GM23338 (cell line): Measurements from ENCODE around the gene SEPTIN3. TPM values are rescaled to one million over a fixed set of nuclear protein-coding genes. Genes with fewer than 3 reads are reported as not detected.

Experiments used
- ATAC-seq: fragments of 200-7000 bp; cut with Tn5 transposase; 3 replicates; pipeline ENCODE4 v1.9.1; 2020
- DNase-seq: peaks from one replicate; pipeline ENCODE4 v3.0.0-alpha.2; 2015; ENCODE audit warnings: low spot score
- H2AFZ ChIP-seq: fragments of 200-600 bp; sonication (generic); 2 replicates; pipeline ENCODE4 v1.8.0; 2016; ENCODE audit warnings: antibody characterized with exemption, mild to moderate bottlenecking, moderate library complexity
- H3F3A ChIP-seq: fragments of 200-600 bp; sonication (generic); replicated peaks from 2 replicates; pipeline ENCODE4 v1.8.0; 2017; ENCODE audit warnings: antibody characterized with exemption, mixed run types, low read depth
- H3K27ac ChIP-seq: fragments of 200-600 bp; sonication (generic); 2 replicates; pipeline ENCODE4 v1.6.1; 2016; ENCODE audit warnings: low read depth
- H3K27me3 ChIP-seq: fragments of 200-600 bp; sonication (generic); 2 replicates; pipeline ENCODE4 v1.8.0; 2016; ENCODE audit warnings: mild to moderate bottlenecking, mixed run types, moderate library complexity; ENCODE audit not compliant: insufficient read depth
- H3K36me3 ChIP-seq: fragments of 200-600 bp; sonication (generic); 2 replicates; pipeline ENCODE4 v1.8.0; 2016; ENCODE audit warnings: mild to moderate bottlenecking; ENCODE audit not compliant: insufficient read depth
- H3K4me1 ChIP-seq: fragments of 200-600 bp; sonication (generic); 2 replicates; pipeline ENCODE4 v1.8.0; 2016; ENCODE audit warnings: mild to moderate bottlenecking, moderate library complexity; ENCODE audit not compliant: insufficient read depth
- H3K4me2 ChIP-seq: fragments of 200-600 bp; sonication (generic); 2 replicates; pipeline ENCODE4 v1.7.1; 2017; ENCODE audit warnings: mixed run types
- H3K4me3 ChIP-seq: fragments of 200-600 bp; sonication (generic); 2 replicates; pipeline ENCODE4 v1.6.1; 2016; ENCODE audit warnings: mixed run types
- H3K79me2 ChIP-seq: fragments of 200-600 bp; sonication (generic); replicated peaks from 2 replicates; pipeline ENCODE4 v1.8.0; 2017; ENCODE audit warnings: mild to moderate bottlenecking; ENCODE audit not compliant: insufficient read depth
- H3K9me2 ChIP-seq: fragments of 200-600 bp; sonication (generic); 2 replicates; pipeline ENCODE4 v1.8.0; 2017; ENCODE audit not compliant: insufficient read depth
- H4K20me1 ChIP-seq: fragments of 200-600 bp; sonication (generic); replicated peaks from 2 replicates; pipeline ENCODE4 v1.8.0; 2017; ENCODE audit warnings: mild to moderate bottlenecking; ENCODE audit not compliant: insufficient read depth
- H3K27ac Mint-ChIP-seq: 2 replicates; pipeline ENCODE4 v1.8.0; 2020; ENCODE audit warnings: inconsistent platforms, mild to moderate bottlenecking, moderate library complexity, mixed read lengths
- H3K27me3 Mint-ChIP-seq: 3 replicates; pipeline ENCODE4 v1.8.0; 2022; ENCODE audit warnings: low read depth, mild to moderate bottlenecking, moderate library complexity, mixed read lengths, inconsistent platforms; ENCODE audit not compliant: insufficient read depth, poor library complexity
- H3K36me3 Mint-ChIP-seq: 3 replicates; pipeline ENCODE4 v1.8.0; 2021; ENCODE audit warnings: low read depth, mild to moderate bottlenecking, inconsistent platforms, moderate library complexity, mixed read lengths
- H3K4me1 Mint-ChIP-seq: 3 replicates; pipeline ENCODE4 v1.8.0; 2020; ENCODE audit warnings: mild to moderate bottlenecking, inconsistent platforms, mixed read lengths
- H3K4me3 Mint-ChIP-seq: 3 replicates; pipeline ENCODE4 v1.8.0; 2021; ENCODE audit warnings: moderate library complexity, mild to moderate bottlenecking, inconsistent platforms, mixed read lengths
- H3K9me3 Mint-ChIP-seq: 3 replicates; pipeline ENCODE4 v1.8.0; 2020; ENCODE audit warnings: moderate library complexity, mild to moderate bottlenecking, inconsistent platforms, mixed read lengths
- ETS1 ChIP-seq: IDR thresholded peaks from 2 replicates; pipeline ENCODE4 v1.6.1; 2016; ENCODE audit warnings: antibody characterized with exemption
- EZH2 ChIP-seq: fragments of 200-600 bp; sonication (generic); IDR thresholded peaks from one replicate; pipeline ENCODE4 v1.8.0; 2017; ENCODE audit warnings: antibody characterized with exemption, mild to moderate bottlenecking, low read depth; ENCODE audit not compliant: unreplicated experiment
- STAT1 ChIP-seq: IDR thresholded peaks from one replicate; pipeline ENCODE4 v1.6.1; 2016; ENCODE audit warnings: antibody characterized with exemption; ENCODE audit not compliant: unreplicated experiment
- ZNF114 ChIP-seq: fragments of 250-450 bp; sonication (Bioruptor Pico); IDR thresholded peaks from 2 replicates; pipeline ENCODE4 v1.5.0; 2020; ENCODE audit warnings: mild to moderate bottlenecking, moderate library complexity
- ZNF331 ChIP-seq: fragments of 250-450 bp; sonication (Bioruptor Pico); IDR thresholded peaks from 2 replicates; pipeline ENCODE4 v1.5.0; 2020; ENCODE audit warnings: low read depth, mild to moderate bottlenecking, moderate library complexity
- ZNF462 ChIP-seq: fragments of 250-450 bp; sonication (Bioruptor Pico); IDR thresholded peaks from 2 replicates; pipeline ENCODE4 v1.5.0; 2020; ENCODE audit warnings: mild to moderate bottlenecking, moderate library complexity
- polyA plus RNA-seq: library from polyadenylated mRNA; unstranded; fragments of >200 nt; fragmentation: Nextera tagmentation; extraction: Ambion mirVana; gene quantifications from 2 replicates; pipeline ENCODE4 v1.2.1, GENCODE V29; 2016
- total RNA-seq: library from RNA; depleted of rRNA; stranded (reverse); fragments of >200 nt; shearing (Covaris generic); gene quantifications from 2 replicates; pipeline ENCODE4 v1.2.3, GENCODE V29; 2014

The SEPTIN3 gene
- total and polyA plus RNA-seq, 2 experiments from 2014 or later, result 16.4 to 28.4 TPM

GRCh38 chr22:42007922-42008321 is 38.7 kb downstream of the SEPTIN3 start:
- Histone ChIP-seq H3K9me2 (peaks cover 3% of the 10 kb centered on the region; the same call in 1 of the 2 replicates), H4K20me1 (no peaks in the 10 kb centered on the region), H3K4me1 (no peaks in the 10 kb centered on the region), H2AFZ (no peak overlapping the region), H3K4me3 (no peak overlapping the region), H3K27me3 (no peaks in the 10 kb centered on the region), H3K79me2 (no peaks in the 10 kb centered on the region), H3K4me2 (no peak overlapping the region), H3K27ac (no peak overlapping the region), H3K36me3 (no peaks in the 10 kb centered on the region), H3F3A (no peaks in the 10 kb centered on the region)
- no peak overlapping the region for H3K4me3 Mint-ChIP-seq
- DNase-seq (no peak), ATAC-seq (no peak)
- H3K27ac Mint-ChIP-seq, result no peak overlapping the region
- H3K9me3 Mint-ChIP-seq, result peaks cover 21% of the 10 kb centered on the region
- H3K36me3 Mint-ChIP-seq, result no peaks in the 10 kb centered on the region; the same call in 2 of the 3 replicates
- peaks cover 4% of the 10 kb centered on the region for H3K27me3 Mint-ChIP-seq
- H3K4me1 Mint-ChIP-seq, result no peaks in the 10 kb centered on the region
- TF ChIP-seq ZNF331, result no peak
- TF ChIP-seq ZNF462 (CRISPR knock-in tag), result no peak
- TF ChIP-seq EZH2, result no peak
- TF ChIP-seq STAT1, result no peak
- no peak for TF ChIP-seq ZNF114 (CRISPR knock-in tag)
- no peak for TF ChIP-seq ETS1
